ENCODE measurements around the gene NKAPD1. TPM values are rescaled to one million over a fixed set of nuclear protein-coding genes. Genes with fewer than 3 reads are reported as not detected.

Gene NKAPD1
- total RNA-seq, 1 donor from 2014 or later, result 6.5 TPM

- DNase-seq (peak; percentile 46), ATAC-seq (ENCODE audit: poor library complexity) (peak; percentile 34)
- intact Hi-C loops (cut with DNase I), result no loop called here
These were observed 54.5 kb downstream of the NKAPD1 start for GRCh38 chr11:112128483-112129121.

GRCh38 chr11:112129656-112130055, 55.6 kb downstream of the NKAPD1 start:
- peak; percentile 70 for ATAC-seq (ENCODE audit: poor library complexity)
- intact Hi-C loops (cut with DNase I), result no loop called here
- no peak for DNase-seq

- DNase-seq (no peak), ATAC-seq (ENCODE audit: poor library complexity) (no peak)
- intact Hi-C loops (cut with DNase I), result no loop called here
These were observed 58.6 kb downstream of the NKAPD1 start for GRCh38 chr11:112132737-112133136.

- DNase-seq (no peak), ATAC-seq (ENCODE audit: poor library complexity) (no peak)
- intact Hi-C loops (cut with DNase I), result no loop called here
These were observed 60.4 kb downstream of the NKAPD1 start for GRCh38 chr11:112134473-112134872.

Other genes starting within 250 kb of the NKAPD1 start
- gene ALG9, start 202.7 kb upstream of the NKAPD1 start, total RNA-seq, result 12.4 TPM
- 0.86 TPM for gene FDXACB1, start 195.1 kb upstream of the NKAPD1 start, total RNA-seq
- gene CFAP68, start 194.8 kb upstream of the NKAPD1 start, total RNA-seq, result 32.4 TPM
- 6,403 TPM for gene CRYAB, start 162.5 kb upstream of the NKAPD1 start, total RNA-seq
- 42.4 TPM for gene HSPB2, start 161.6 kb upstream of the NKAPD1 start, total RNA-seq
- 1.7 TPM for gene C11orf52, start 155.4 kb upstream of the NKAPD1 start, total RNA-seq
- 19.3 TPM for gene DIXDC1, start 137.0 kb upstream of the NKAPD1 start, total RNA-seq
- 154 TPM for gene DLAT, start 48.9 kb upstream of the NKAPD1 start, total RNA-seq
- gene PIH1D2, start 282 bp upstream of the NKAPD1 start, total RNA-seq, result 1.3 TPM
- 173 TPM for gene TIMM8B, start 12.5 kb downstream of the NKAPD1 start, total RNA-seq
- gene SDHD, start 12.6 kb downstream of the NKAPD1 start, total RNA-seq, result 255 TPM
- gene IL18, start 89.8 kb downstream of the NKAPD1 start, total RNA-seq, result 1.9 TPM
- gene TEX12, start 93.1 kb downstream of the NKAPD1 start, total RNA-seq, result not detected
- 151 TPM for gene BCO2, start 101.2 kb downstream of the NKAPD1 start, total RNA-seq
- 28.7 TPM for gene PTS, start 152.1 kb downstream of the NKAPD1 start, total RNA-seq
- gene PLET1, start 186.6 kb downstream of the NKAPD1 start, total RNA-seq, result not detected